T-helper 2 cell treated with Interferon-gamma antibody and Interleukin-4, amounts not matched to agents 100 ng/mL and 5 ng/mL, for 36 hours (primary cell): Measurements from ENCODE around the gene FAM162A. TPM values are rescaled to one million over a fixed set of nuclear protein-coding genes. Genes with fewer than 3 reads are reported as not detected.
"Not testable (repeated sequence)": the region's sequence is repeated elsewhere in the genome, so short reads cannot be mapped to it uniquely, and the experiment has no call there.

Source experiments
- intact Hi-C: fragments of 100-400 bp; cut with micrococcal nuclease; formaldehyde crosslinking; loops from one replicate; pipeline ENCODE4 v1.15.1; 2023
- total RNA-seq: library from RNA; stranded (reverse); gene quantifications from 2 replicates; pipeline ENCODE4 v1.2.3, GENCODE V29; 2022

Gene FAM162A
- 50.0 and 52.1 TPM in 2 replicates for total RNA-seq

GRCh38 chr3:122383771-122384697 is at the start of gene FAM162A:
TSS of gene FAM162A (plus strand) at chr3:122384182. CDS start at chr3:122384266, 84 bp downstream.
- intact Hi-C loops, result loop anchor here (1.0 to 10.0 kb wide), 12 partner anchors 32 to 1642 kb away; partner anchors contain the start of genes DTX3L, EAF2, GOLGB1 and GTF2E1

GRCh38 chr3:122342803-122343202 is 41.2 kb upstream of the FAM162A start:
- intact Hi-C loops, result no loop called here

- intact Hi-C loops, result no loop called here
Measured at GRCh38 chr3:122343654-122344053, 40.3 kb upstream of the FAM162A start.

GRCh38 chr3:122349171-122349570 is 34.8 kb upstream of the FAM162A start:
- intact Hi-C loops, result no loop called here

GRCh38 chr3:122350814-122351418 is 33.1 kb upstream of the FAM162A start:
- intact Hi-C loops, result no loop called here

- intact Hi-C loops, result no loop called here
Measured at GRCh38 chr3:122351612-122352011, 32.4 kb upstream of the FAM162A start.

GRCh38 chr3:122353215-122353614 is 30.8 kb upstream of the FAM162A start:
- intact Hi-C loops, result no loop called here

GRCh38 chr3:122353893-122354401 is 30.0 kb upstream of the FAM162A start:
- intact Hi-C loops, result no loop called here

GRCh38 chr3:122355612-122356011 is 28.4 kb upstream of the FAM162A start:
- intact Hi-C loops, result loop anchor here (2.0 kb wide), 1 partner anchor 49 kb away; no protein-coding TSS in a partner anchor

- intact Hi-C loops, result loop anchor here (2.0 kb wide), 1 partner anchor 50 kb away; no protein-coding TSS in a partner anchor
Measured at GRCh38 chr3:122356402-122356801, 27.6 kb upstream of the FAM162A start.

- intact Hi-C loops, result loop anchor here (2.0 kb wide), 1 partner anchor 51 kb away; no protein-coding TSS in a partner anchor
Measured at GRCh38 chr3:122357828-122358702, 25.9 kb upstream of the FAM162A start.

GRCh38 chr3:122358703-122359032 is 25.3 kb upstream of the FAM162A start:
- intact Hi-C loops, result no loop called here

- intact Hi-C loops, result no loop called here
Measured at GRCh38 chr3:122362026-122362425, 22.0 kb upstream of the FAM162A start.

GRCh38 chr3:122364490-122364889 is 19.5 kb upstream of the FAM162A start:
- intact Hi-C loops, result no loop called here

- intact Hi-C loops, result no loop called here
Measured at GRCh38 chr3:122365073-122365472, 18.9 kb upstream of the FAM162A start.

GRCh38 chr3:122365582-122366378 is 18.2 kb upstream of the FAM162A start:
- intact Hi-C loops, result not testable (repeated sequence)

GRCh38 chr3:122366379-122366749 is 17.6 kb upstream of the FAM162A start:
- intact Hi-C loops, result no loop called here

- intact Hi-C loops, result no loop called here
Measured at GRCh38 chr3:122374034-122374433, 9.9 kb upstream of the FAM162A start.

- intact Hi-C loops, result no loop called here
Measured at GRCh38 chr3:122377975-122378374, 6.0 kb upstream of the FAM162A start.
